Karpas-422 (cell line): ENCODE data around the gene PDZD4. TPM values are rescaled to one million over a fixed set of nuclear protein-coding genes. Genes with fewer than 3 reads are reported as not detected.

Experiments used
- DNase-seq: peaks from one replicate; pipeline ENCODE4 v3.0.0-alpha.2; 2015
- H2AFZ ChIP-seq: fragments of 200-600 bp; sonication (generic); 2 replicates; pipeline ENCODE4 v1.6.1; 2014; ENCODE audit warnings: antibody characterized with exemption, low read length, mixed read lengths
- H3K27ac ChIP-seq: fragments of 200-600 bp; sonication (generic); 2 replicates; pipeline ENCODE4 v1.5.1; 2014; ENCODE audit warnings: mild to moderate bottlenecking, low read length, moderate library complexity
- H3K27me3 ChIP-seq: fragments of 200-600 bp; sonication (generic); 2 replicates; pipeline ENCODE4 v1.6.1; 2014; ENCODE audit warnings: low read length, mixed read lengths
- H3K36me3 ChIP-seq: fragments of 200-600 bp; sonication (generic); 2 replicates; pipeline ENCODE4 v1.6.1; 2014; ENCODE audit warnings: low read length, mixed read lengths; ENCODE audit not compliant: insufficient read depth
- H3K4me1 ChIP-seq: fragments of 200-600 bp; sonication (generic); 2 replicates; pipeline ENCODE4 v1.6.1; 2014; ENCODE audit warnings: mild to moderate bottlenecking, low read length, mixed read lengths
- H3K4me2 ChIP-seq: fragments of 200-600 bp; sonication (generic); 2 replicates; pipeline ENCODE4 v1.6.1; 2014; ENCODE audit warnings: low read length, low read depth, mild to moderate bottlenecking; ENCODE audit not compliant: poor library complexity, severe bottlenecking
- H3K4me3 ChIP-seq: fragments of 200-600 bp; sonication (generic); 2 replicates; pipeline ENCODE4 v1.5.1; 2014; ENCODE audit warnings: mild to moderate bottlenecking, antibody characterized with exemption, low read length, mixed read lengths
- H3K79me2 ChIP-seq: fragments of 200-600 bp; sonication (generic); 2 replicates; pipeline ENCODE4 v1.6.1; 2014; ENCODE audit warnings: mild to moderate bottlenecking, low read length, mixed read lengths
- H3K9ac ChIP-seq: fragments of 200-600 bp; sonication (generic); 2 replicates; pipeline ENCODE4 v1.6.0; 2014; ENCODE audit warnings: low read length
- H3K9me2 ChIP-seq: fragments of 200-600 bp; sonication (generic), shearing (Covaris generic); replicated peaks from 2 replicates; pipeline ENCODE4 v1.6.0; 2014; ENCODE audit warnings: mild to moderate bottlenecking, low read length, moderate library complexity; ENCODE audit not compliant: insufficient read depth
- H3K9me3 ChIP-seq: fragments of 300-700, 200-600 bp; sonication (generic); 2 replicates; pipeline ENCODE4 v1.6.1; 2014; ENCODE audit warnings: low read length, mixed read lengths
- H4K20me1 ChIP-seq: fragments of 200-600 bp; sonication (generic); 2 replicates; pipeline ENCODE4 v1.6.1; 2014; ENCODE audit warnings: mild to moderate bottlenecking, antibody characterized with exemption, low read length, low read depth; ENCODE audit not compliant: insufficient read depth
- total RNA-seq: library from RNA; depleted of rRNA; stranded (reverse); fragments of >200 nt; shearing (Covaris generic); gene quantifications from 2 replicates; pipeline ENCODE4 v1.2.3, GENCODE V29; 2014; ENCODE audit warnings: low replicate concordance

PDZD4 gene
- total RNA-seq, 1 experiment from 2014 or later: not detected

- no peak overlapping the region for H2AFZ ChIP-seq
- H3K9ac ChIP-seq: no peak overlapping the region
- H3K4me2 ChIP-seq: no peak overlapping the region
- H3K27me3 ChIP-seq: no peaks in the 10 kb centered on the region
- H3K9me3 ChIP-seq: no peaks in the 10 kb centered on the region
- H3K79me2 ChIP-seq: no peaks in the 10 kb centered on the region
- no peaks in the 10 kb centered on the region for H3K36me3 ChIP-seq
- H3K27ac ChIP-seq: no peak overlapping the region
- no peak overlapping the region for H3K4me3 ChIP-seq
- no peaks in the 10 kb centered on the region; the same call in 1 of the 2 replicates for H4K20me1 ChIP-seq
- DNase-seq: no peak
- H3K9me2 ChIP-seq: no peaks in the 10 kb centered on the region
- no peaks in the 10 kb centered on the region for H3K4me1 ChIP-seq
Observed at GRCh38 chrX:153854702-153855101, 24.4 kb upstream of the PDZD4 start.

- no peak overlapping the region for H3K4me3 ChIP-seq
- H3K36me3 ChIP-seq: no peaks in the 10 kb centered on the region
- H2AFZ ChIP-seq: no peak overlapping the region
- H3K9me2 ChIP-seq: no peaks in the 10 kb centered on the region
- H4K20me1 ChIP-seq: no peaks in the 10 kb centered on the region; the same call in 1 of the 2 replicates
- no peaks in the 10 kb centered on the region for H3K4me1 ChIP-seq
- no peaks in the 10 kb centered on the region for H3K27me3 ChIP-seq
- H3K79me2 ChIP-seq: no peaks in the 10 kb centered on the region
- H3K9ac ChIP-seq: no peak overlapping the region
- H3K4me2 ChIP-seq: no peak overlapping the region
- no peak for DNase-seq
- no peak overlapping the region for H3K27ac ChIP-seq
- H3K9me3 ChIP-seq: no peaks in the 10 kb centered on the region
Observed at GRCh38 chrX:153853902-153854267, 23.5 kb upstream of the PDZD4 start.

GRCh38 chrX:153853180-153853901 lies 23.0 kb upstream of the PDZD4 start:
- no peaks in the 10 kb centered on the region for H3K4me1 ChIP-seq
- H3K4me2 ChIP-seq: no peak overlapping the region
- no peak overlapping the region for H3K9ac ChIP-seq
- H2AFZ ChIP-seq: no peak overlapping the region
- DNase-seq: no peak
- no peaks in the 10 kb centered on the region for H3K27me3 ChIP-seq
- no peaks in the 10 kb centered on the region for H3K79me2 ChIP-seq
- H4K20me1 ChIP-seq: no peaks in the 10 kb centered on the region; the same call in 1 of the 2 replicates
- no peaks in the 10 kb centered on the region for H3K9me2 ChIP-seq
- H3K36me3 ChIP-seq: no peaks in the 10 kb centered on the region
- H3K4me3 ChIP-seq: no peak overlapping the region
- no peaks in the 10 kb centered on the region for H3K9me3 ChIP-seq
- H3K27ac ChIP-seq: no peak overlapping the region

- H3K9me2 ChIP-seq: no peaks in the 10 kb centered on the region
- no peak overlapping the region for H3K4me2 ChIP-seq
- H3K4me1 ChIP-seq: no peaks in the 10 kb centered on the region
- H3K9ac ChIP-seq: no peak overlapping the region
- no peak overlapping the region for H3K27ac ChIP-seq
- H3K9me3 ChIP-seq: no peaks in the 10 kb centered on the region
- no peak overlapping the region for H2AFZ ChIP-seq
- DNase-seq: no peak
- H3K4me3 ChIP-seq: no peak overlapping the region
- H3K27me3 ChIP-seq: no peaks in the 10 kb centered on the region
- H3K79me2 ChIP-seq: no peaks in the 10 kb centered on the region
- no peaks in the 10 kb centered on the region for H3K36me3 ChIP-seq
- H4K20me1 ChIP-seq: no peaks in the 10 kb centered on the region; the same call in 1 of the 2 replicates
Observed at GRCh38 chrX:153851981-153852380, 21.6 kb upstream of the PDZD4 start.

- H2AFZ ChIP-seq: no peak overlapping the region
- DNase-seq: no peak
- H3K36me3 ChIP-seq: no peaks in the 10 kb centered on the region
- no peak overlapping the region for H3K4me2 ChIP-seq
- H3K4me1 ChIP-seq: no peaks in the 10 kb centered on the region
- H4K20me1 ChIP-seq: no peaks in the 10 kb centered on the region; the same call in 1 of the 2 replicates
- no peak overlapping the region for H3K27ac ChIP-seq
- no peaks in the 10 kb centered on the region for H3K27me3 ChIP-seq
- no peak overlapping the region for H3K4me3 ChIP-seq
- H3K79me2 ChIP-seq: no peaks in the 10 kb centered on the region
- H3K9ac ChIP-seq: no peak overlapping the region
- H3K9me3 ChIP-seq: no peaks in the 10 kb centered on the region
- H3K9me2 ChIP-seq: no peaks in the 10 kb centered on the region
Observed at GRCh38 chrX:153848325-153848724, 18.0 kb upstream of the PDZD4 start.

- Histone ChIP-seq H3K36me3 (no peaks in the 10 kb centered on the region), H3K27me3 (no peaks in the 10 kb centered on the region), H3K27ac (no peak overlapping the region), H2AFZ (no peak overlapping the region), H3K9me2 (no peaks in the 10 kb centered on the region), H3K9me3 (no peaks in the 10 kb centered on the region), H3K4me1 (no peaks in the 10 kb centered on the region), H3K9ac (no peak overlapping the region), H3K4me3 (no peak overlapping the region), H3K79me2 (no peaks in the 10 kb centered on the region), H4K20me1 (no peaks in the 10 kb centered on the region), H3K4me2 (no peak overlapping the region)
- DNase-seq: no peak
Observed at GRCh38 chrX:153845842-153846241, 15.5 kb upstream of the PDZD4 start.

- Histone ChIP-seq H3K36me3 (no peaks in the 10 kb centered on the region), H3K27me3 (no peaks in the 10 kb centered on the region), H3K9me3 (no peaks in the 10 kb centered on the region), H3K27ac (no peak overlapping the region), H2AFZ (no peak overlapping the region), H3K79me2 (no peaks in the 10 kb centered on the region), H3K4me3 (no peak overlapping the region), H4K20me1 (no peaks in the 10 kb centered on the region), H3K4me1 (no peaks in the 10 kb centered on the region), H3K9me2 (no peaks in the 10 kb centered on the region), H3K4me2 (no peak overlapping the region), H3K9ac (no peak overlapping the region)
- DNase-seq: no peak
Observed at GRCh38 chrX:153845195-153845594, 14.9 kb upstream of the PDZD4 start.

GRCh38 chrX:153844509-153845082 lies 14.3 kb upstream of the PDZD4 start:
- no peak overlapping the region for H3K27ac ChIP-seq
- no peaks in the 10 kb centered on the region for H3K4me1 ChIP-seq
- no peak for DNase-seq
- no peaks in the 10 kb centered on the region for H3K9me2 ChIP-seq
- no peak overlapping the region for H3K4me3 ChIP-seq
- H3K79me2 ChIP-seq: no peaks in the 10 kb centered on the region
- no peak overlapping the region for H3K4me2 ChIP-seq
- no peaks in the 10 kb centered on the region for H3K36me3 ChIP-seq
- no peak overlapping the region for H2AFZ ChIP-seq
- H4K20me1 ChIP-seq: no peaks in the 10 kb centered on the region
- no peaks in the 10 kb centered on the region for H3K27me3 ChIP-seq
- no peak overlapping the region for H3K9ac ChIP-seq
- H3K9me3 ChIP-seq: no peaks in the 10 kb centered on the region
